ENCODE measurements around the gene CDK6.

GRCh38 chr7:92696584-92696983, 139.8 kb downstream of the CDK6 start:
- TF ChIP-seq BHLHE40 (IDR thresholded peaks at IDR 0.05; ENCODE audit: borderline replicate concordance), result no peak
- no peak for TF ChIP-seq ZNF384 (IDR thresholded peaks at IDR 0.05)
- TF ChIP-seq FOXA1 (IDR thresholded peaks at IDR 0.05), result no peak
- TF ChIP-seq SUZ12 (IDR thresholded peaks at IDR 0.05), result no peak
- TF ChIP-seq FOXM1 (IDR thresholded peaks at IDR 0.05; ENCODE audit: borderline replicate concordance), result no peak
- TF ChIP-seq FOXK2 (IDR thresholded peaks at IDR 0.05), result no peak
- no peak for TF ChIP-seq HDGF (IDR thresholded peaks at IDR 0.05; ENCODE audit: borderline replicate concordance)
- TF ChIP-seq SP1 (IDR thresholded peaks at IDR 0.05), result no peak
- no peak for TF ChIP-seq CTBP1 (IDR thresholded peaks at IDR 0.05; ENCODE audit: borderline replicate concordance)
- no peak for TF ChIP-seq ARNT (IDR thresholded peaks at IDR 0.05)
- TF ChIP-seq L3MBTL2 (conservative IDR thresholded peaks at IDR 0.05), result no peak
- no peak for TF ChIP-seq ELF4 (IDR thresholded peaks at IDR 0.05)
- no peak for TF ChIP-seq PKNOX1 (IDR thresholded peaks at IDR 0.05)
- no peak for TF ChIP-seq LEF1 (IDR thresholded peaks at IDR 0.05; ENCODE audit: borderline replicate concordance)
